GM21526 (cell line): Measurements from ENCODE around the gene TDRD6.
"Not testable (repeated sequence)": the region's sequence is repeated elsewhere in the genome, so short reads cannot be mapped to it uniquely, and the experiment has no call there.

Source experiments
- ATAC-seq: cut with Tn5 transposase; IDR thresholded peaks from one replicate; pipeline ENCODE4 v1.9.1; 2021; ENCODE audit warnings: moderate library complexity; ENCODE audit not compliant: unreplicated experiment, low FRiP score

TDRD6 gene

GRCh38 chr6:46736906-46737305 is 49.2 kb downstream of the TDRD6 start:
- no peak for ATAC-seq

DNA sequence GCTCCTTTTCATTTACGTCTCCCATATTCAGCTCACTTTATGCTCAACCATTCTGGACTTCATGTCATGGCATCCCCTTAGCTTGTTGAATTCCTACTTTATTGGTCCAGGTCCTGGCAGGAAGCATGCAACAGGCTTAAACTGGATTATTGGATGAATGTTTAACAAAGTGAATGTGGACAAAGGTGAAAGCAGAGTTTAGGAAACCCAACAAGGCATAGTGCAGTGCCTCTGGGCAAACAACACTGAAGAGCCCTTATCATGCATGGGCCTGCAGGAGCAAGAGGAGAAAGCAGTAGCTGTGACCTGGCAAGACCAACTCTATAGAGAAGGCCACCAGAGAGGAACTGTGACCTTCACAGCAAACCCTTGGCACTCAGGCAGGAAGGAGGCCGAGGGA is 53.8 kb downstream of the TDRD6 start:
- no peak for ATAC-seq

DNA sequence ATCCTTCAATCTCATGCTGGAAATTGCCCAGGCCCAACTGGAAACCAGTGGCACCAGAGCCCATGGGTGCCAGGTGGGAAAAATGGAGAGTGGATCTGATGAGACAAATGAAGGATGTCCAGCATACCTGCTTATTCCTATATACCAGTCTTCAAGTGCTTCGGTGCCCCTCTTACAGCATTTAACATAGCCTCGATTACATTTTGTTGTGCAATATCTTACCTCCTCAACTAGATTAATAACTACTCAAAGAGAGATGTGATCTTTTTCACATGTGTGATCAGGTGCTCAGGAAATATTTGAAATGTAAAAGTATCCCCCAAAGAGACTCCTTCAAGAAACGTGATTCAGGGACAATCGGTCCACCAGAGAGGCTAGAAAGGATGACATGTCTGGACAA is 54.2 kb downstream of the TDRD6 start:
- no peak for ATAC-seq

- no peak for ATAC-seq
These were observed 55.9 kb downstream of the TDRD6 start for GRCh38 chr6:46743425-46744158.

- ATAC-seq, result not testable (repeated sequence)
These were observed 56.6 kb downstream of the TDRD6 start for GRCh38 chr6:46744159-46744725.

- no peak for ATAC-seq
These were observed 58.3 kb downstream of the TDRD6 start for GRCh38 chr6:46745973-46746372.

GRCh38 chr6:46746696-46747095 is 59.0 kb downstream of the TDRD6 start, which contains the start of gene ANKRD66:
TSS of gene ANKRD66 (plus strand) at chr6:46746933. CDS start at chr6:46751949, 5,016 bp downstream.
- no peak for ATAC-seq

- ATAC-seq, result no peak
These were observed 61.3 kb downstream of the TDRD6 start for GRCh38 chr6:46748940-46749503.

DNA sequence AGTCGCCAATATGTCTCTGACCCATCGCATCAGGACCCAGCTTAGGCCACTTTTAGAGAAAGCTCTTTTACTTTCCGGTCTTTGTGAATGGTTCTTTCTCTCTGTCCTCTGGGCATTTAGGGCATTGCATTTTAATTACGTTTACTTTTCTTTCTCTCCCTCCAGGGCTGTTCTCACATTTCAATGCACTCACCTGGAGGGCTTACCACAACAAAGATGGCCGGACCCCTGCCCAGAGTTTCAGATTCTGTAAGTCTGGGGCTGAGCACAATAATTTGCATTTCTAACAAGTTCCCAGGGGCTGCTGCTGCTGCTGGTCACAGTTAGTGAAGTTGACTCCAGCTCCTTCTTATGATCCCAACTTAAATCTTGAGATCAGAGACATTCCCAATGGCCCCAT is 62.0 kb downstream of the TDRD6 start:
- no peak for ATAC-seq

- ATAC-seq, result no peak
These were observed 64.0 kb downstream of the TDRD6 start for GRCh38 chr6:46751658-46752057.
